ENCODE results near the gene LAMA2.

The LAMA2 gene

GRCh38 chr6:129335792-129336191 lies 452.9 kb downstream of the LAMA2 start:
- no peak for DNase-seq

GRCh38 chr6:129338683-129339082 lies 455.7 kb downstream of the LAMA2 start:
- no peak for DNase-seq

DNA sequence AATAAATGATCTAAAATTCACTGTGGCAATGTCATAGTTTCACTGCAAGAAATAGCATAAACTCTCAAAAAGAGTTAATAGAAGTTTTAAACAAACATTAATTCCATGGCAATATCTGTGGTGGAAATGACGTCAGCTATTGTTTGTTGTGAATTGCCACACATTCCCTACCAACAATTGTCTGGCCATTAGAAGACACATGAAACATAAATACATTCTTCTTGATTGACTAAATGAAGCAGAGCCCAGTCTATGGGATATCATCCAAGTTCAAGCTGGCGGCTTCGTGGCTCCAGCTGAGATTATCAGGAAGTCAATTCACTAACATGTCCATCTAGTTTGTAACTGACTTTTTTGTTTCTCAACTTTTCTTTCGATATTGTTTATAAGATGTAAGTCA lies 458.0 kb downstream of the LAMA2 start:
- DNase-seq, result no peak

GRCh38 chr6:129342243-129342642 lies 459.3 kb downstream of the LAMA2 start:
- DNase-seq, result no peak

DNA sequence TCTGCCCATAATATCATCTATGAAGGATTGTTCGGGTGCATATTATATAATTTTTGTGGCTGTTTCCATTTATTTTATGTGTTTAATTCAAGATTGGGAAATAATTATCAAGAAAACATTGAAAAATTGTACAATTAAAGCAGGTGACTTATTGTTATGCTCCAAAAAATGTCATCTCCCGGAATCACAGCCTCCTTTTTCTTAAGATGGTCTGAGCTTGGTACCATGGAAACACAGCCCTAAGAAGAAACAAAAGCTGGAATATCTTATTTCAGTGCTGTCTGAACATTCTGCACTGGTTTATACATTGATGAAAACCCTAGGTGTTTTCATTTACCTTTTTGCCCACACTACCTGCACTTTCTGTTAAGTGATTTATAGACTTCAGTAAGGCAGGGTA lies 459.9 kb downstream of the LAMA2 start:
- DNase-seq, result no peak

GRCh38 chr6:129344379-129344778 lies 461.4 kb downstream of the LAMA2 start:
- no peak for DNase-seq

DNA sequence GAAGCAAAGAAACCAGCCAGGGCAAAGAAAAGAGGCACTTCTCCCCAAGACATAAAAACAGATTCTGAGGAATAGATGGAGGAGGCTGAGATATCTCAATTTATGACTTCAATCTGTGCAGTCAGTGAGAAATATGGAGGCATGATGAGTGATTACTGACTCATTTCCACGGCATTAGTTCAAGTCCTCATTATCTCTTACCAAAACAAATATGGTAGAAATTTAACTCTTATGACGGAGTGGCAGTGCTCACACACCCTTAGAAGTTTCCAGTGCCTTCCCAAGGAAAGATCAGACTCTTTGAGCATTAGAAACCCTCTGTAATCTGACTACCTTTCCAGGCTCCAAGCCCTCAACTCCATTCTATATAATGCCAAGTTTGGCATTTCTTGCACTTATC lies 463.0 kb downstream of the LAMA2 start:
- no peak for DNase-seq

- DNase-seq, result no peak
These were observed 464.0 kb downstream of the LAMA2 start for GRCh38 chr6:129346964-129347363.

DNA sequence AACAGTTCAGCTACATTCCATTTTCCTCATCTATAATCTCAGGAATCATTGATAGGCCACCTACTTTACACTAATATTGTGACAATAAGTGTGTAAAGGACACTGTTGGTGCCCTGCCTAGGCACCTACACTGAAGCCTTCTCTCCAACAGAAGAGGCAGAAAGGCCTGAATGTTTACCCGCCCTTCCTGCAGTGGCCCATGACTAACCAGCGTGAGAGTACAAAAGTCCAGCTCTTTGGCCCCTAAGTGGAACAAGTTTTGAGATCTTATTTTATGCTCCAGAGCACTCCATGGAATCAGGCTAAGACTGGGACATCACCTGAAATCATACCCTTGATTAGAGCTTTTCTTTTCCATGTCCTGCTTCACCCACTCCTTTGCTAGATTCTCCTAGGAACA lies 467.3 kb downstream of the LAMA2 start:
- no peak for DNase-seq

DNA sequence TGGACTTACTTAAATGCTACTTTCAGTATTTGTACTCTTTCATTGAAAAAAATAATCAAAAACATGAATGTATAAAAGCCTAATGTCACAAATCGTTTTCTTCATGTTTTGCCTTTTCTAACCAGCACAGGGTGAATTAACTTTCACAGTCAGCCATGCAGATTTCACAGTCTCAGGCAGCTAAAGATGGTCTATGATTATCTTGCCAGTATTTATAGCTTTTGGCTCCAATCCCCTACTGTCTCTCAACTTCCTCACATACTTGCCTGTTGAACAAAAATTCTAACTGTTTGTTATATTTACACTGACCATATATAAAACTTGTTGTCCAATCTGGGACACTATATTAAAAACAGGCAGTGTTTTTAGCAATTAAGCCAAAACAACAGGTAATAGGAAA lies 468.9 kb downstream of the LAMA2 start:
- DNase-seq, result no peak

DNA sequence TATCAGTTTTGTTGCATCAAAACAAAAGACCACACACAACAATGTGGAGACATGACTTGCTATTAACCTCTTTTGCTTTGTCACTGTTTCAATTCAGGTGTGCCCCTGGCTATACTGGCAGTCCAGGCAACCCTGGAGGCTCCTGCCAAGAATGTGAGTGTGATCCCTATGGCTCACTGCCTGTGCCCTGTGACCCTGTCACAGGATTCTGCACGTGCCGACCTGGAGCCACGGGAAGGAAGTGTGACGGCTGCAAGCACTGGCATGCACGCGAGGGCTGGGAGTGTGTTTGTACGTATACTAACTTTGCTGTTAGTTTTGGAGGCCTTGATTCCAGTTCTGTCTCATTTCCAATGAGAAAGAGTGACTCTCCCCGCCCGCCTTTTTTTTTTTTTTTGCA lies 470.1 kb downstream of the LAMA2 start:
- no peak for DNase-seq

- no peak for DNase-seq
These were observed 473.2 kb downstream of the LAMA2 start for GRCh38 chr6:129356129-129356528.

GRCh38 chr6:129359811-129360681 lies 477.1 kb downstream of the LAMA2 start:
- DNase-seq, result no peak

GRCh38 chr6:129360682-129360955 lies 477.7 kb downstream of the LAMA2 start:
- DNase-seq, result no peak

DNA sequence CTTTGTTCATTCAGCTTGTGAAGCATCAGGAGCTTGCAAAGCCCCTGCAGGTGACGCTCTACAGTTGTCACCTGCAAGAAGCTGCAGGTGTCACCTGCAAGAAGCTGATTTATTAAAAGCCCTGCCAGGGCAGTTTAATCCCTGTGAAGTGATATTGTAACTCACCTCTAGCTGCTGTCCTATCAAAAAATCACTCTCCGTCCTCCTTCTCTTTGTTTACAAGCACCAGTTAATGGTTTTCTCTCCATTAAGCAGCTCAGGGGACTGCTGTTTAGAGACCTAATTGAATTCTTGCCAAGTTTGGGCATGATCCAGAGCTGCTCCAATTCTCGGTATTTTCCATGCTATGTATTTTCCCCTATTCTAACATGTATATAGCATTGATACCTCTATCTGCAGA lies 481.1 kb downstream of the LAMA2 start:
- no peak for DNase-seq

- DNase-seq, result no peak
These were observed 481.8 kb downstream of the LAMA2 start for GRCh38 chr6:129364767-129365166.

DNA sequence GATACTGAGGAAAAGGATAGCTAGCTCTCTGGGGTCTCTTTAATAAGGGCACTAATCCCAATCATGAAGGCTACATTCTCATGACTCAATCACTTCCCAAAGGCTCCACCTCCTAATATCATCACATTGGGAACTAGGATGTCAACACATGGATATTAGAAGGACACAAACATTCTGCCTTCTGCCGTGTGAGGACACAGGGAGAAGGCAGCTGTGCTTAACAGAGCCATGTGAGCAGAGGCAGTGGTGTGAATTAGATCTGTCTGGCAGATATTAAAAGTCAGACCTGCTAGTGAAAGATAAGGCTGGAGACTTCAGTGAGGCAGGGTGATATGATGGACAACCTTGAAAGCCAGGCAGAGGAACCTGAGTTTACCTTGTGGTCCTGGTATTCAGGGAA lies 485.1 kb downstream of the LAMA2 start:
- no peak for DNase-seq

DNA sequence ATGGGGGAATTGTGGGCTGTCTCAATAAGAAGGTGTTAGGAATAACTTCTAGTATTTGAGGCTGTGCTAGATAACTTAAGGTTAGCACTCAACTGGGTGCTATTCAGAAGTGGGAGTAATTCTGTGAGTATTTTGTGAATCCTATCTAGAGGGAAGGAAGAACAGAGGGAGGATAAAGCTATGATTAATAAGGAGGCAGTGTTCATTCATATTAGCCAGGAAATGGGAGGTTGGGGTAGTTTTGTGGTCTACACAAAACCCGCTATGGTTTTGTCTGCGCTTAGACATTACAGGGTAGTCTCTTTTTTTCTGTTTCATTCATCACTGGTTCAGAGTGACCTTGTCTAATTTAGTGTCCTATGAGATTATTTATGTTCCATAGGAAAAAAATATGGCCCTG lies 486.0 kb downstream of the LAMA2 start:
- no peak for DNase-seq

DNA sequence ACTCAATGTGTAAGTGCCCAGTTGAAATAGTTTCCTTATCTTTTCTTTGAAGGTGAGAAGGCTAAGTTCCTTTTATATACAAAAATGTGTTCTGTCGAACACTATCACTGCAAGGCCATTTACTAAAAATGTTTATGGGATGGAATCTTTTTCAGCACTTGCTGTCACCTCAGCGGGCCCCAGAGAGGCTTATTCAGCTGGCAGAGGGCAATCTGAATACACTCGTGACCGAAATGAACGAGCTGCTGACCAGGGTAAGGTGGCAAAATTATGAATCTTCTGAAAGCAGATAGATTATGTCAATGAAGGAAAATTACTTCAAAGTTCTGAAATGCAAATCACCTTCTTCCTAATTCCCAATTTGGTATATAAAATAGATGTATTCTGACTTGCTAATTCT lies 486.8 kb downstream of the LAMA2 start:
- no peak for DNase-seq

DNA sequence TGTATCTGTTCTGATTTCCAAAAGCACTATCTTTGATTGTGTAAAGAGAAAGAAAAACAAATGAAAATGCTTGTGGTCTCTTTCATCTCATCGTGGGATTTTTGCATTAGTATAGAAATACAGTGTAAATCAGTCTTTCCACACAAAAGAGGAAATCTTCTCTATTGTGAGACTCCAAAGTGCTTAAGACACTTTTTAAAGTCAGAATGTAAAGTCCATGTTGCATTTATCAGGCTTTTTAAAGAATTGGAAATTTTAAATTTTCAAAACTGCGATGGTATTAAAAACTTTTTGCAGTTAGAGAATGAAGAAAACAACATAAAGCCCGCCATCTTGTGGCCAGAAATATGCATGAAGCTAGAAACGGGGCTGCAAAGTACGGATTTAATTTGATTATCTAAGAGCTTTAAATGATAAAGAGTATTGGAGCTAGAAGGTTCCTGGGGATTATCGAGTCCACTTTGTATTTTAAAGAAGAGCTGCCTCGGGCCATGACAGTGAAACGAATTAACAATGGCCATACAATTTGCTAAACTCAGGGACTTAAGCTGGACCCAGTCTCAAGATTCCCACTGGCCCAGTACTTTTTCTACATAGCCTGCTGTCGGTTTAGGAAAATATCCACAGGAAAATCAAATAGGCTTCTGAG lies 487.5 kb downstream of the LAMA2 start:
- DNase-seq, result peak; percentile 4

DNA sequence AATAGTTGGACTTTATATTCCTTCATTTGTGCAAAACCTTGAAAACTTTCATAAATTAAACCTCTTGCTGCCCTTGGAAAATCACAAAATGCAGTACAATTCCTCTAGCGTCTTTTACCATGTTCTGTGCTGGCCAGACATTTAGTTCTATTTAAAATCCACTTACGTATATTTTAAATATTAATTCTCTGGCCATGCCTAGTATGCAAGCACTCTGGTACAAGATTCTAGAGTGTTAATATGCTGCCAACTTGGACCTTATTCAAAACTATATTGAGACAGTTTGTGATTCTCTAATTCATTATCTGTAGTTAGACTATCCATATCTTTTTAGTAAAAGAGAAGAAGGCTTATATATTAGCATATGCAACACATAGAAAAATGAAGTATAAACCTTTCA lies 498.9 kb downstream of the LAMA2 start:
- no peak for DNase-seq

DNA sequence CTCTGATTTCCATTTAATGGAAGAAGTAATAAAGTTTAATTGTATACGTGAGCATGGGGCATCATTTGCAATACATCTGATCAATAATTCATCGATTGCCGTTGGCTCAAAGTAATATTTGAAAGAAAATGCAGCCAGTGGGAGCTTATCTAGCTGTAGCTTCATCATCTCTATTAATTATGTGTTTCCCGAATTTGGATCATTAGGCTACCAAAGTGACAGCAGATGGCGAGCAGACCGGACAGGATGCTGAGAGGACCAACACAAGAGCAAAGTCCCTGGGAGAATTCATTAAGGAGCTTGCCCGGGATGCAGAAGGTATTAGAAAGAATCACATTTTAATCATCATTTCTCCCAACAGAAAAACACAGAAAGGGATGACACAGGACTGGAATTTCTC lies 500.0 kb downstream of the LAMA2 start:
- DNase-seq, result no peak

GRCh38 chr6:129385117-129385516 lies 502.2 kb downstream of the LAMA2 start:
- no peak for DNase-seq

DNA sequence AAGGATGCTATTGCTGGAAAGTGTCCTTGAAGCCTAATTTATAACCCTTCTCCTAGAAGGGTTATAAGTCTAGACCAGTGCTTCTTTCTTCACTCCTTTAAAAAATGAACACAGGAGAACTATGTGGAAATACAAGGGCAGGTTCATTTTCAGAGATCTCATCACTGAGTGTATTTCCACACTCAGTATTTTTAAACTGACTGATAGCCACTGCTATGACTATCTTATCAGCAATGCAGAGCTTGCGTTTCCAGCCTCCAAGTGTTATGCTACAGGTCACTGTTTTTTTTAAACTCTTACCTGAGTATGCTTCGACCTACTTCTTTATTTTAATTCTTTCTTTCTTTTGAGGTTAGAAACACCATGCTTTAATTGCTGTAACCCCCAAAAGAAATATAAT lies 508.0 kb downstream of the LAMA2 start:
- no peak for DNase-seq

GRCh38 chr6:129393654-129394053 lies 510.7 kb downstream of the LAMA2 start:
- DNase-seq, result no peak
